ENCODE measurements around the gene KHDRBS2. TPM values are rescaled to one million over a fixed set of nuclear protein-coding genes. Genes with fewer than 3 reads are reported as not detected.

The KHDRBS2 gene
- polyA plus RNA-seq, 1 donor (not counting 4 experiments of a cell fraction or from before 2014, with no cell fraction given), result not detected

DNA sequence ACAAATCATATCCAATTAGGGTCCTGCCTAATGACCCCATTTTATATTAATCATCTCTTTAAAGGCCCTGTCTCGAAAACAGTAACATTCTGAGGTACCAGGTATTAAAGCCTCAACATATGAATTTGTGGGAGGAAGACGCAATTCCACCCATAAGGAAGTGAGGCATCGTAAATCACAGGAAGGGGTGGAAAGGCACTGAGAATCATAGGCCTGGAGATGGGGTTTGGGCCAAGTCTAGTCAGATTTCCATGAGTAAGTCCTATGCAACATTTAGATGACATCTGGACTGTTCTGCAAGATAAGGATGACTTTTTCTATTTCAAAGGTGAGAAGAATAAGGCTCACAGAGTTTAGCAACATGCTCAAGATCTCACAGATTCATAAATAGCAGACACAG is 534.0 kb downstream of the KHDRBS2 start:
- DNase-seq (ENCODE audit: low read depth, low spot score), result no peak
- Histone ChIP-seq H3K9ac (ENCODE audit: control insufficient read depth, extremely low read depth, insufficient read depth, low read length) (no peak overlapping the region), H3K4me2 (ENCODE audit: control insufficient read depth, extremely low read depth, insufficient read depth, low read depth, low read length) (no peak overlapping the region), H4K20me1 (ENCODE audit: control insufficient read depth, extremely low read depth, insufficient read depth, low read length) (no peaks in the 10 kb centered on the region), H3K4me1 (ENCODE audit: control insufficient read depth, extremely low read depth, insufficient read depth, low read length) (no peaks in the 10 kb centered on the region), H2AFZ (ENCODE audit: control insufficient read depth, low read length) (no peak overlapping the region), H3K79me2 (ENCODE audit: control insufficient read depth, insufficient read depth, low read length) (no peaks in the 10 kb centered on the region), H3K27ac (ENCODE audit: control insufficient read depth, insufficient read depth, low read length) (no peak overlapping the region), H3K4me3 (ENCODE audit: control insufficient read depth in 2 of 3, extremely low read depth in 1 of 3, insufficient read depth in 2 of 3, low read depth in 1 of 3, low read length in 3 of 3) (no peak overlapping the region), H3K9me3 (ENCODE audit: control insufficient read depth, low read depth, low read length) (no peaks in the 10 kb centered on the region), H3K9me1 (ENCODE audit: control insufficient read depth, extremely low read depth, insufficient read depth, low read length) (no peaks in the 10 kb centered on the region), H3K27me3 (ENCODE audit: control insufficient read depth, extremely low read depth, insufficient read depth, low read length) (no peaks in the 10 kb centered on the region), H3K36me3 (ENCODE audit: control insufficient read depth in 2 of 2, extremely low read depth in 1 of 2, insufficient read depth in 2 of 2, low read length in 2 of 2) (no peaks in the 10 kb centered on the region)
- no peak for FAIRE-seq
- dilution Hi-C loops (cut with MboI; ENCODE audit: extremely low pct_ligation_motif_present, low sequenced_read_pairs), result no loop called here
- TF ChIP-seq EZH2 (IDR thresholded peaks at IDR 0.05; ENCODE audit: low read length) (no peak), CTCF (optimal IDR thresholded peaks at IDR 0.05 in 1 of 3, IDR thresholded peaks at IDR 0.05 in 1 of 3, conservative IDR thresholded peaks at IDR 0.05 in 1 of 3; ENCODE audit: extremely low read depth in 1 of 3, insufficient read depth in 2 of 3, low read length in 3 of 3) (no peak)

DNA sequence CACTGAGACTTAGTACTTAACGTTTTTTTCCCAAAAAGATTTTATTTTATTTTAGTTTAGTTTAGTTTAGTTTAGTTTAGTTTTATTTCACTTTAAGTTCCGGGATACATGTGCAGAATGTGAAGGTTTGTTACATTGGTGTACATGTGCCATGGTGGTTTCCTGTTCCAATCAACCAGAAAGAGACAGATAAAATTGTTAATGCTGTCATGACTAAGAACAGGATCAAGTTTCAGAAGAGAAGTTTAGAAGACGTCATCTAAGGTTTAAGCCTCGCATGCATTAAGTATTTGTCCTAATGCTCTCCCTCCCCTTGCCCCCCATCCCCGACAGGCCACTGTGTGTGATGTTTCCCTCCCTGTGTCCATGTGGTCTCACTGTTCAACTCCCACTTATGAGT is 540.0 kb downstream of the KHDRBS2 start:
- H3K4me2 ChIP-seq (ENCODE audit: control insufficient read depth, extremely low read depth, insufficient read depth, low read depth, low read length), result no peak overlapping the region
- H3K36me3 ChIP-seq (ENCODE audit: control insufficient read depth in 2 of 2, extremely low read depth in 1 of 2, insufficient read depth in 2 of 2, low read length in 2 of 2), result no peaks in the 10 kb centered on the region
- TF ChIP-seq EZH2 (IDR thresholded peaks at IDR 0.05; ENCODE audit: low read length), result no peak
- H3K4me1 ChIP-seq (ENCODE audit: control insufficient read depth, extremely low read depth, insufficient read depth, low read length), result no peaks in the 10 kb centered on the region
- H3K9me1 ChIP-seq (ENCODE audit: control insufficient read depth, extremely low read depth, insufficient read depth, low read length), result no peaks in the 10 kb centered on the region
- no peaks in the 10 kb centered on the region for H3K9me3 ChIP-seq (ENCODE audit: control insufficient read depth, low read depth, low read length)
- H3K4me3 ChIP-seq (ENCODE audit: control insufficient read depth in 2 of 3, extremely low read depth in 1 of 3, insufficient read depth in 2 of 3, low read depth in 1 of 3, low read length in 3 of 3), result no peak overlapping the region
- no peak overlapping the region for H3K9ac ChIP-seq (ENCODE audit: control insufficient read depth, extremely low read depth, insufficient read depth, low read length)
- DNase-seq (ENCODE audit: low read depth, low spot score) (no peak), FAIRE-seq (no peak)
- no peaks in the 10 kb centered on the region for H4K20me1 ChIP-seq (ENCODE audit: control insufficient read depth, extremely low read depth, insufficient read depth, low read length)
- no peaks in the 10 kb centered on the region for H3K27me3 ChIP-seq (ENCODE audit: control insufficient read depth, extremely low read depth, insufficient read depth, low read length)
- no peak overlapping the region for H3K27ac ChIP-seq (ENCODE audit: control insufficient read depth, insufficient read depth, low read length)
- no peak overlapping the region for H2AFZ ChIP-seq (ENCODE audit: control insufficient read depth, low read length)
- dilution Hi-C loops (cut with MboI; ENCODE audit: extremely low pct_ligation_motif_present, low sequenced_read_pairs), result no loop called here
- H3K79me2 ChIP-seq (ENCODE audit: control insufficient read depth, insufficient read depth, low read length), result no peaks in the 10 kb centered on the region

DNA sequence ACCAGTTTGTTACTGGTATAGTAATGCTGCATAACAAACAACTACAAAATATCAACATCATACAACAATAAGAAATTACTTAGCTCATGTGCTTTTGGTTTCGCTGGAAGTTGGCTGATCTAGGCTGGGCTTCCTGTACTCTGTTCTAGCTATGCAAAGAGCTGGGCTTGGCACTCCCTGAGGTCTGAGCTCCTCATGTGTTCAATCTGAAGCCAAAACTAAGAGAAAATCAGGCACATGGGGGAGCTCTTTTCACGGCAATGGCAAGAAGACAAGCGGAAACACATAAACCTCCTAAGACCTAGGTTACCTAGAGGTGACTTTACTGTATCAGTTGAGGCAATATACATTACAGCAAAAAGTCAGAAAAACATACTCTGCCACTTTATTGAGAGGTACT is 574.2 kb downstream of the KHDRBS2 start:
- TF ChIP-seq EZH2 (IDR thresholded peaks at IDR 0.05; ENCODE audit: low read length) (no peak), CTCF (optimal IDR thresholded peaks at IDR 0.05 in 1 of 3, IDR thresholded peaks at IDR 0.05 in 1 of 3, conservative IDR thresholded peaks at IDR 0.05 in 1 of 3; ENCODE audit: extremely low read depth in 1 of 3, insufficient read depth in 2 of 3, low read length in 3 of 3) (no peak)
- dilution Hi-C loops (cut with MboI; ENCODE audit: extremely low pct_ligation_motif_present, low sequenced_read_pairs), result no loop called here
- H3K4me3 ChIP-seq (ENCODE audit: control insufficient read depth in 2 of 3, extremely low read depth in 1 of 3, insufficient read depth in 2 of 3, low read depth in 1 of 3, low read length in 3 of 3), result no peak overlapping the region

More for the DNA sequence above, 574.2 kb downstream of the KHDRBS2 start:
- no peak overlapping the region for H3K9ac ChIP-seq (ENCODE audit: control insufficient read depth, extremely low read depth, insufficient read depth, low read length)
- FAIRE-seq, result no peak
- no peaks in the 10 kb centered on the region for H3K9me1 ChIP-seq (ENCODE audit: control insufficient read depth, extremely low read depth, insufficient read depth, low read length)
- no peaks in the 10 kb centered on the region for H3K36me3 ChIP-seq (ENCODE audit: control insufficient read depth in 2 of 2, extremely low read depth in 1 of 2, insufficient read depth in 2 of 2, low read length in 2 of 2)
- no peaks in the 10 kb centered on the region for H3K4me1 ChIP-seq (ENCODE audit: control insufficient read depth, extremely low read depth, insufficient read depth, low read length)
- no peak overlapping the region for H3K4me2 ChIP-seq (ENCODE audit: control insufficient read depth, extremely low read depth, insufficient read depth, low read depth, low read length)
- H3K27me3 ChIP-seq (ENCODE audit: control insufficient read depth, extremely low read depth, insufficient read depth, low read length), result no peaks in the 10 kb centered on the region
- H2AFZ ChIP-seq (ENCODE audit: control insufficient read depth, low read length), result no peak overlapping the region
- no peak for DNase-seq (ENCODE audit: low read depth, low spot score)
- no peak overlapping the region for H3K27ac ChIP-seq (ENCODE audit: control insufficient read depth, insufficient read depth, low read length)
- H4K20me1 ChIP-seq (ENCODE audit: control insufficient read depth, extremely low read depth, insufficient read depth, low read length), result no peaks in the 10 kb centered on the region
- no peaks in the 10 kb centered on the region for H3K79me2 ChIP-seq (ENCODE audit: control insufficient read depth, insufficient read depth, low read length)
- H3K9me3 ChIP-seq (ENCODE audit: control insufficient read depth, low read depth, low read length), result no peaks in the 10 kb centered on the region
